HG03565 (cell line): ENCODE data around the gene CD19.
"Not testable (repeated sequence)": the region's sequence is repeated elsewhere in the genome, so short reads cannot be mapped to it uniquely, and the experiment has no call there.

Experiments used
- ATAC-seq: cut with Tn5 transposase; IDR thresholded peaks from one replicate; pipeline ENCODE4 v1.9.1; 2021; ENCODE audit warnings: mild to moderate bottlenecking, moderate library complexity; ENCODE audit not compliant: unreplicated experiment

The CD19 gene

DNA sequence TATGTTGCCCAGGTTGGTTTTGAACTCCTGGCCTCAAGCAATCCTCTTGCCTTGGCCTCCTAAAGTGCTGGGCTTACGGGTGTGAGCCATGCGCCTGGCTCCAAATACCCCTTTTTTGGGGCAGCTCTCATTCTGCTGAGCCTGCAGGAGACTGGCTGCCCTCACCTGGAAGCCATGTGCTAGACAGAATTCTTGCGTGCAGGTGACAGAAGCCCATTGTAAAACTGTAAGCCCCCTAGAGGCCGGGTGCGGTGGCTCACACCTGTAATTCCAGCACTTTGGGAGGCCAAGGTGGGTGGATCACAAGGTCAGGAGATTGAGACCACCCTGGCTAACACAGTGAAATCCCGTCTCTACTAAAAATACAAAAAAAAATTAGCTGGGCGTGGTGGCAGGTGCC, 48.6 kb downstream of the CD19 start:
- ATAC-seq, result not testable (repeated sequence)

DNA sequence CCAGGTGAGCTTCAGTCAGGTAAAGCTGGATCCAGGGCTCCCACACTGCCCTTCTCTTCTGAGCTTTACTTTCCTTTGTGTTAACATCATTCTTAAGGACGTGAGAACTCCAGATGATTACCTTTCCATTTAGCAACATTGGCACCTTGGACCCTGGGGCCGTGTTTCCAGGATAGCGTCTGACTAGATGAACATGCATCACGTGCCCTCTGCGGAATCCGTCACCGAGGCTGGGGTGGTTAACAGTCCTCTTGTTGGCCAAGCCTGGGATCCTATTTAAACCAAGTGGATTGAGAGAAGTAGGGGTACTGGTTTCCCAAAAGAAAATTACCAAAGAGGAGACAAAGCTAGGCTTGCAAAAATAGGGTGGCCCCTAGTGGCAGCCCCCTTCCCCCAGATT, 49.2 kb downstream of the CD19 start:
- ATAC-seq, result no peak

DNA sequence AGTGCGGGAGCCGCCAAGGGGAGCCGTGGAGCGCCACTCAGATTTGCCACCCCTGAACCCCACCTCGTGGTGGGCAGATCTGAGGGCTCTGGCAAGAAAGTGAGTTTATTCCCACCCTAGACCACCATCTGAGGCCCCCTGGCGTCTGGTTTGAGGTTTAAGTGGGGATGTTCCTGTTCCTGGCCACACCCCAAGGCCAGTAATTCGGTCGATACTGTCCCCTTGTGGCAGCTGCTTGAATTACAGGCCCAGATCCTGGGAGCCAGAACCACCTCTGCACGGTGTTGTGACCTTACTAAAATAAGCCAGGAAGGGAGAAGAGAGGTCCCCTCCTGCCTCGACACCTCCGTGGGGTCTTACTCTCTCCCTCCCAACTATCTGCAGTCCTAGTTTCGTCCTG, 49.7 kb downstream of the CD19 start:
- no peak for ATAC-seq

DNA sequence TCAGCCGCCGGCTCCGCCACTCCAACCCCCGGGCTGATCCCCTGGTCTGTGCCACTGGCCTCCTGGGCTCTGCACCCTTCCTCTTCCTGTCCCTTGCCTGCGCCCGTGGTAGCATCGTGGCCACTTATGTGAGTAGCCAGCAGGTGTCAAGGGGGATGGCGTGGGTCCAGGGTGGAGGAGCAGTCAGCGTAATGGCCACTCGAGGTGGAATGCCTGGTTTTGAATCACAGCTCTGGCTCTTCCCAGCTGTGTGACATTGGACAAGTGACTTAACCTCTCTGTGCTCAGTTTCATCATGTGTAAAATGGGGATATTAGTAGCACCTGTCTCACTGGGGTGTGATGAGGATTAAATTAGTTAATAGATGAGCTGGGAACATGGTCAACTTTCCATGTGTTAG, 50.6 kb downstream of the CD19 start:
- ATAC-seq, result no peak

DNA sequence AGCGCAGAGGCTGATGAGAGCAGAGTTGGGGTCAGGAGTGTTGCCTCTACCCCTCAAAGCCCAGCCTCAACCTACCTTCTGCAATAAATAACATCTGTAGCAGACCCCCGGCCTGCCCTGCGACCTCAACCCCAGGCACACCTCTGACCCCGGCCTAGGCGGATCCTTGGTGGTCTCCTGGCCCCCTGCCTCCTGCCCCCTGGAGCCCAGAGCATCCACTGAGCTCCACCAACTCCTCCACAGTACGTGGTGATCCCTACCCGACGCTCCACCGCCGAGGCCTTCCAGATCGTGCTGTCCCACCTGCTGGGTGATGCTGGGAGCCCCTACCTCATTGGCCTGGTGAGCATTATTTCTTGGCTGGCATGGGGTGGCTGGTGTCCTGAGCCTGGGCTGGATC, 51.2 kb downstream of the CD19 start:
- ATAC-seq, result no peak

DNA sequence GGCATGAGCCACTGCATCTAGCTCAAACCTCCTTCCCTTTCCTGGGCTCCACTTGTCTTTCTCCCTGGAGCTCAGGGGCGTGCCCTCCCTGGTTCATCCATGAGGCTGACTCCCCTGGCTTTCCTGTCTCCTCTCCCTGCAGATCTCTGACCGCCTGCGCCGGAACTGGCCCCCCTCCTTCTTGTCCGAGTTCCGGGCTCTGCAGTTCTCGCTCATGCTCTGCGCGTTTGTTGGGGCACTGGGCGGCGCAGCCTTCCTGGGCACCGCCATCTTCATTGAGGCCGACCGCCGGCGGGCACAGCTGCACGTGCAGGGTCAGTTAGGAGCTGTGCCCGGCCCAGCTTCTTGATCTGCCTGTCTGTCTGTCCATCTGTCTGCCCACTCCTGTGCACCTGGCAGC, 51.9 kb downstream of the CD19 start:
- no peak for ATAC-seq

DNA sequence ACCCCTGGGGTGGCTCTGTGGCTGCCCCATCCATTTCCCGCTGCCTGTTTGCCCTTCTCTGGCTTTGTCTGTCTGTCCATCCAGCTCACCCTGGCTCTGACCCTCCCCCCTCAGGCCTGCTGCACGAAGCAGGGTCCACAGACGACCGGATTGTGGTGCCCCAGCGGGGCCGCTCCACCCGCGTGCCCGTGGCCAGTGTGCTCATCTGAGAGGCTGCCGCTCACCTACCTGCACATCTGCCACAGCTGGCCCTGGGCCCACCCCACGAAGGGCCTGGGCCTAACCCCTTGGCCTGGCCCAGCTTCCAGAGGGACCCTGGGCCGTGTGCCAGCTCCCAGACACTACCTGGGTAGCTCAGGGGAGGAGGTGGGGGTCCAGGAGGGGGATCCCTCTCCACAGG, 52.3 kb downstream of the CD19 start:
- ATAC-seq, result no peak

DNA sequence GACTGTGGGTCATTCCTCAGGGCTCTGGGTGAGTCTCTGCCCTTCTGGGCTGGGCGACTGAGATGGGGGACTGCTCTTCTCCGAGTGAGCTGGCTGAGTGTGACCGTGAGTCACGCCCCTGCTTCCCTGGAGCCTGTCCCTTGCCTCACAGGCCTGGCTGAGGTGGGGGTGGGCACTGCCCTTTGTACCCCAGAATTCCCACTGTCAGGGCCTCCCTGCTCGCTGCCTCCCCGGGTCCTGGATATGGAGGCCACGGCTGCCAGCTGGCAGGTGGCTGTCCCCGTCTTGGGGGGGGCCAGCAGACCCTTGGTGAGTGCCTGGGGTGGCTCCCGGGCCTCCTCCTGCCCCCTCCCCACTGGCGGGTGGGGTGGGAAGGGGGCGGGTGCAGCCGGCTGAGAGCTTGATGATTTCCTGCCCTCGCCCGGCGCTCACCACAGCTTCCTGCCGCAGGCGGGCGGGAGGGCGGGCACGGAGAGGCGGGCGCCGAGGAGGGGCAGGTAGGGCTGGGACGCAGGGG, 52.9 kb downstream of the CD19 start, which contains the start of gene LAT:
Gene LAT, plus strand, starts transcription at position 434 of the 517 bp plus-strand sequence. CDS start 366 bp downstream, outside the sequence.
- no peak for ATAC-seq

DNA sequence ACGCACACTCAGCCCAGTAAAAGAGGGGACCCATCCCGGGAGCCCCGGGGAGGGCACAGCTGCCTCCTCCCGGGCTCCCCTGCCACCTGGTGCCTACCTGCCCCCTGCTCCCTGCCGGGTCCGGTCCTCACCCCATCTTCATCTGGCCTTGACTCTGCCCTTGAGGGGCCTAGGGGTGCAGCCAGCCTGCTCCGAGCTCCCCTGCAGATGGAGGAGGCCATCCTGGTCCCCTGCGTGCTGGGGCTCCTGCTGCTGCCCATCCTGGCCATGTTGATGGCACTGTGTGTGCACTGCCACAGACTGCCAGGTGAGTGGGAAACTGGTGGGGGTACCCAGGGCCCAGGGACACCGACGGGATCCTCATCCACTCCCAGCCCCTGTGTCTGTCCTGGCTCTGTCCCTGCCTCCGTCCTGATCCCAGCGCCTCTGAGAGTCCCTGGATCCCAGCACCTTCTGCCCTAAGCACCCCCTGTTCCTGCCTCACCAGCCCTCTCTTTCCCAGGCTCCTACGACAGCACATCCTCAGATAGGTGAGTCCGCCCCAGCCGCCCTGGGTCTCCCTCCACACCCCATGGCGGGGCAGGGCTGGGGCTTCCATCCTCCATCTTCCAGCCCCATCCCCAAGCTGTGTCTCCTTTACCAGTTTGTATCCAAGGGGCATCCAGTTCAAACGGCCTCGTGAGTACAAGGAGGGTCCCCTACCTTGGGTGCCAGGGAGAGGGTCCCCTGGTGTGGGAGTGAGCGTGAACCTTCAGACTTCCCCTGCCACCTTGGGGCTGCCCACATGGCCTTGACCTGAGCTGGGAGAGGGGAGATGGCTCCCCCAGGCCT, 53.7 kb downstream of the CD19 start:
- ATAC-seq, result no peak

DNA sequence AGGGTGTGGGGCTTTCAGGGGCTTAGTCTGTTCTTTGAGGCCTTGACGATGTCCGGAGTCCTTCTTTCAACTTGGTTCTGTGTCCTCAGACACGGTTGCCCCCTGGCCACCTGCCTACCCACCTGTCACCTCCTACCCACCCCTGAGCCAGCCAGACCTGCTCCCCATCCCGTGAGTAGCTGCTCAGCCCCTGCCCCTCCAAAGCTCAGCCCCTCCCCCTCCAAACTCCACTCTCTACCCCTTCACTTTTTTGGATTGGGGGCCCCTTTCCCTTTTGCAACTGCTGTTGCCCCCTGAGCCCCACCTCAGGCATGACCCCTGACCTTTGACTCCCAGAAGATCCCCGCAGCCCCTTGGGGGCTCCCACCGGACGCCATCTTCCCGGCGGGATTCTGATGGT, 54.3 kb downstream of the CD19 start:
- ATAC-seq, result no peak

DNA sequence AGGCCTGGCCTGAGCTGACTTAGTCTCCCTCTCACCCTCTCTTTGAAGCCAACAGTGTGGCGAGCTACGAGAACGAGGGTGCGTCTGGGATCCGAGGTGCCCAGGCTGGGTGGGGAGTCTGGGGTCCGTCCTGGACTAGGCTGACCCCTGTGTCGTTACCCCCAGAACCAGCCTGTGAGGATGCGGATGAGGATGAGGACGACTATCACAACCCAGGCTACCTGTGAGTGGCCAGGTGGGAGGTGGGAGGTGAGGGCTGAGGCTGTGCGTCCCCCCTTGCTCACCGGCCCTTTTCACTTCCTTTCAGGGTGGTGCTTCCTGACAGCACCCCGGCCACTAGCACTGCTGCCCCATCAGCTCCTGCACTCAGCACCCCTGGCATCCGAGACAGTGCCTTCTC, 54.7 kb downstream of the CD19 start:
- ATAC-seq, result no peak

DNA sequence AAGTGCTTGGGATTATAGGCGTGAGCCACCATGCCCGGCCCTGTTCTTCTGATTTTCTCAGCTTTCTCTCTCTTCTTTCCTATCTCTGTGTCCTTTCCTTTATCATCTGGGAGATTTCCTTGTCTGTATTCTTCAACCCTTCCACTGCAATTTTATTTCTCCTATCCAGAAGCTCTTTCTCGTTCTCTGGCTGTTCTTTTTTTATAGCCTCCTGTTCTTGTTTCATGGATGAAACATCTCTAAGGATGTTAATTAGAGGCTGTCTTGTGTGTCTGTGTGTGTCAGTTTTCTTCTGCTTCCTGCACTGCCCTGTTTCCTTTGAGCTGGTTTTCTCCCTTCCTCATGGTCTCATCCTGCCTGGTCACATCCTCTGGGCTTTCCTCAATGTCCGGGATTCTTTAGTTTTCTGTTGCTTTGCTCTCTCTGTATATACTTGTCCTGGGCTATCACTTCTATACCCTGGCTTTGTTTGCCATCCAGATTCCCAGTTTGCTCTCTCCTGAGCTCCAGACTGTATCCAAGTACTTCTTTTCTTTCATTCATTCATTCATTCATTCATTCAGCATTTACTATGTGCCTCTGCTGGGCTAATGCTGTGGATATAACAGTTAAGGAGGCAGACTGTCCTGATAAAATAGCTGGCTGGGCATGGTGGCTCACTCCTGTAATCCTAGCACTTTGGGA, 55.5 kb downstream of the CD19 start:
- no peak for ATAC-seq
